HepG2 (cell line): ENCODE data around the gene FAM174C. TPM values are rescaled to one million over a fixed set of nuclear protein-coding genes. Genes with fewer than 3 reads are reported as not detected.

Source experiments
- ARNT2 ChIP-seq: sonication (generic); formaldehyde crosslinking; IDR thresholded peaks from 2 replicates; pipeline ENCODE4 v1.8.0; 2022; ENCODE audit warnings: mild to moderate bottlenecking, low read depth, missing genetic modification reagents, moderate library complexity
- CBFB ChIP-seq: sonication (generic); formaldehyde crosslinking; IDR thresholded peaks from 2 replicates; pipeline ENCODE4 v1.4.0; 2020; ENCODE audit warnings: missing genetic modification reagents
- HNRNPL ChIP-seq: fragments of 200-400 bp; formaldehyde crosslinking; IDR thresholded peaks from 2 replicates; pipeline ENCODE4 v1.6.1; 2017; ENCODE audit warnings: mild to moderate bottlenecking, low read depth, low read length
- MEIS1 ChIP-seq: sonication (generic); formaldehyde crosslinking; IDR thresholded peaks from 2 replicates; pipeline ENCODE4 v1.9.0; 2021; ENCODE audit warnings: mild to moderate bottlenecking, missing genetic modification reagents, moderate library complexity, borderline replicate concordance
- NFIC ChIP-seq: IDR thresholded peaks from 2 replicates; pipeline ENCODE4 v1.6.1; 2012; ENCODE audit warnings: mild to moderate bottlenecking, low read length, inconsistent platforms
- SP4 ChIP-seq: sonication (generic); formaldehyde crosslinking; IDR thresholded peaks from 2 replicates; pipeline ENCODE4 v1.8.1; 2023; ENCODE audit warnings: mild to moderate bottlenecking, missing genetic modification reagents
- TFE3 ChIP-seq: IDR thresholded peaks from 2 replicates; pipeline ENCODE4 v1.6.1; 2016
- ZBTB21 ChIP-seq: sonication (generic); formaldehyde crosslinking; IDR thresholded peaks from 2 replicates; pipeline ENCODE4 v1.4.0; 2020; ENCODE audit warnings: missing genetic modification reagents
- ZNF18 ChIP-seq: sonication (generic); formaldehyde crosslinking; IDR thresholded peaks from 2 replicates; pipeline ENCODE4 v1.8.0; 2022; ENCODE audit warnings: mild to moderate bottlenecking, missing genetic modification reagents; ENCODE audit not compliant: insufficient replicate concordance
- ZNF230 ChIP-seq: sonication (generic); formaldehyde crosslinking; IDR thresholded peaks from 2 replicates; pipeline ENCODE4 v1.4.0; 2020; ENCODE audit warnings: mild to moderate bottlenecking, missing genetic modification reagents
- ZNF281 ChIP-seq: sonication (generic); formaldehyde crosslinking; IDR thresholded peaks from 2 replicates; pipeline ENCODE4 v1.4.0; 2020; ENCODE audit warnings: missing genetic modification reagents, borderline replicate concordance
- ZNF318 ChIP-seq: sonication (generic); formaldehyde crosslinking; IDR thresholded peaks from 2 replicates; pipeline ENCODE4 v1.4.0; 2020; ENCODE audit warnings: mild to moderate bottlenecking, missing genetic modification reagents
- ZNF484 ChIP-seq: sonication (generic); formaldehyde crosslinking; IDR thresholded peaks from 2 replicates; pipeline ENCODE4 v1.5.1; 2020; ENCODE audit warnings: mild to moderate bottlenecking, low read depth, missing genetic modification reagents, borderline replicate concordance
- ZNF614 ChIP-seq: IDR thresholded peaks from 2 replicates; pipeline ENCODE4 v1.6.1; 2018; ENCODE audit warnings: missing biosample characterization, missing genetic modification reagents, inconsistent platforms, borderline replicate concordance
- polyA plus RNA-seq, 8 experiments: library from polyadenylated mRNA; depleted of rRNA in 3 of 8; stranded (reverse) in 7 of 8; unstranded in 1 of 8; fragments of >200 nt; fragmentation: Illumina TruSeq in 4 of 8; extraction: Trizol in 4 of 8; gene quantifications; 2 replicates each; pipeline versions ENCODE4 v1.2.1 to v1.2.3, GENCODE V29; 2011 to 2016; ENCODE audit warnings: low read depth in 4 of 8, missing spikeins in 1 of 8, mixed read lengths in 1 of 8; ENCODE audit not compliant: insufficient read depth in 1 of 8
- total RNA-seq, 5 experiments: library from RNA; depleted of rRNA; stranded (reverse); fragments of >200 nt; fragmentation: Illumina TruSeq; extraction: Trizol; gene quantifications; 2 replicates each; pipeline ENCODE4 v1.2.3, GENCODE V29; 2016; ENCODE audit warnings: low read depth in 1 of 5

Gene FAM174C
- total and polyA plus RNA-seq, 2 of the 13 experiments (the other 11 are each of a cell fraction or from before 2014, with no cell fraction given): 19.5 to 31.3 TPM

- TF ChIP-seq ARNT2 (CRISPR knock-in tag) (peak; percentile 41; the same call in 1 of the 2 replicates), ZNF230 (CRISPR knock-in tag) (peak; percentile 78; the same call in 1 of the 2 replicates), SP4 (CRISPR knock-in tag) (peak; percentile 83), TFE3 (CRISPR knock-in tag) (peak; percentile 44; the same call in 1 of the 2 replicates), NFIC (peak; percentile 69; the same call in 1 of the 2 replicates), ZNF484 (CRISPR knock-in tag) (no peak), ZNF281 (peak; percentile 88), ZBTB21 (peak; percentile 48; the same call in 1 of the 2 replicates), ZNF18 (CRISPR knock-in tag) (peak; percentile 89), MEIS1 (CRISPR knock-in tag) (peak; percentile 84; the same call in 1 of the 2 replicates), ZNF318 (peak; percentile 89; the same call in 1 of the 2 replicates), ZNF614 (0 out of 2 replicates have a peak, but pooled peaks have one; percentile 24), CBFB (peak; percentile 48; the same call in 1 of the 2 replicates), HNRNPL (peak; percentile 93)
Observed at GRCh38 chr19:1259206-1259875, 16.0 kb upstream of the FAM174C start (continued).
